Activated CD4-positive, alpha-beta memory T cell treated with anti-CD3 and anti-CD28 coated beads, Interleukin-2, amount 10 ng/mL, durations not matched to agents 7 days and 5 days (primary cell): ENCODE data around the gene POLR3G. TPM values are rescaled to one million over a fixed set of nuclear protein-coding genes. Genes with fewer than 3 reads are reported as not detected.

Experiments
- CTCF ChIA-PET: fragments of 350-600 bp; sonication (Branson Sonifier 250); formaldehyde crosslinking; loops from one replicate; lab custom pipeline; 2021; ENCODE audit warnings: antibody characterized with exemption, inconsistent platforms; lab: Charles Lee
- POLR2A ChIA-PET: fragments of 350-600 bp; sonication (Branson Sonifier 250); formaldehyde crosslinking; loops from one replicate; lab custom pipeline; 2021; ENCODE audit warnings: antibody characterized with exemption; lab: Charles Lee
- DNase-seq: peaks from one replicate; pipeline ENCODE4 v3.0.0-alpha.2; 2020
- H3K27ac Mint-ChIP-seq: one replicate; pipeline ENCODE4 v1.8.0; 2021; ENCODE audit warnings: mild to moderate bottlenecking, mixed read lengths
- H3K27me3 Mint-ChIP-seq: one replicate; pipeline ENCODE4 v1.8.0; 2021; ENCODE audit warnings: mixed read lengths
- H3K36me3 Mint-ChIP-seq: one replicate; pipeline ENCODE4 v1.8.0; 2021; ENCODE audit warnings: low read depth, mixed read lengths
- H3K4me1 Mint-ChIP-seq: one replicate; pipeline ENCODE4 v1.8.0; 2021; ENCODE audit warnings: mixed read lengths
- H3K4me3 Mint-ChIP-seq: one replicate; pipeline ENCODE4 v1.8.0; 2021; ENCODE audit warnings: mild to moderate bottlenecking, mixed read lengths
- H3K9me3 Mint-ChIP-seq: one replicate; pipeline ENCODE4 v1.8.0; 2021; ENCODE audit warnings: mixed read lengths
- total RNA-seq, 2 experiments: library from RNA; stranded (reverse); gene quantifications; one replicate each; pipeline ENCODE4 v1.2.3, GENCODE V29; 2021

Gene POLR3G, protein sequence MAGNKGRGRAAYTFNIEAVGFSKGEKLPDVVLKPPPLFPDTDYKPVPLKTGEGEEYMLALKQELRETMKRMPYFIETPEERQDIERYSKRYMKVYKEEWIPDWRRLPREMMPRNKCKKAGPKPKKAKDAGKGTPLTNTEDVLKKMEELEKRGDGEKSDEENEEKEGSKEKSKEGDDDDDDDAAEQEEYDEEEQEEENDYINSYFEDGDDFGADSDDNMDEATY
- 1 to 10 TPM; 2.8 to 4.2 TPM for total RNA-seq

DNA sequence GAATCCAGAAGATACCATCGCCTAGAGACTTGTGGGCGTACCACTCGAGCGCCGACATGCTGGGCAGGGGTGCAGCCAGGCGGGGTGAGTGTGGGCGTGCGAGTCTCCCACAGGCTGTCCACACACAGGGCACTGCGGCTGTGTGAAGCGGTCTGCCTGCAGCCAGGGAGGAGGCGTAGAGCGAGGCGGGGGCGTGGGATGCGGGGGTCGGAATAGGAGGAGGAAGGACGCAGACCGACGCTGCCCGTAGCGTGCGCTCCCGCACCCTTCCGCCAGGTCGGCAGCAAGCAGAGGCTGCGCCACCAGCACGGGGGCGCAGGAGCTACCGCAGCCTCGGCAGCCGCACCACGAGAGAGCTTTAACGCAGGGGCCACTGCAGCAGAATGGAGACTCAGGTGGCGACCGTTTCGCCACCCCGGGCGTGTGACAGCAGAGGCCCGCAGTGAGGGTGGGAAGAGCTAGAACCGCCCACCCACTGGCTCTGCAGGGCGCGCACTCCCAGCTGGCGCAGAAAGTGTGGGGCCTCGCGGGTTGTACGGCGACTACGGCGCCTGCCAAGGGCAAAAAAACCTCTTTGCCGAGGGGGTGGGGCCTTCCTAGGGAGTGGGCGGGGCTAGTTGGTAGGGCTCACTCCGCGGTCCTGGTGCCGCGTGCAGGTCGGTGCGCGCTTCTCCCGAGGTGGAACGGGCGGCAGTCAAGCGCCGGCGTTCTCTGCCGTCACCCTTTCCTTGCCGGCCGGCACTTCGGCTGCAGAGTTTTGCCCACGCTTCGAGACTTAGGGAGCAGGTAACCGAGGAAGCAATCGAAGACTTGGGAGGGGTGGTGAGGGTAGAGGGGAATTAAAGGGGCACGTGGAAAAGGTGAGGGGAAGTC is at the start of gene POLR3G, which contains the start of gene MBLAC2:
Gene POLR3G, plus strand, starts transcription at position 630 of the 873 bp plus-strand sequence. CDS start 10,704 bp downstream, outside the sequence.
Gene MBLAC2, minus strand, starts transcription at position 537 of the 873 bp plus-strand sequence. Its CDS starts 479 bp downstream, at position 58.
- ChIA-PET CTCF (interaction anchor here (0.9 to 3.0 kb wide), 9 partner anchors 9 to 64 kb away, joined by 3 to 16 read pairs (median 4); partner anchors contain the start of genes CETN3 and LYSMD3), POLR2A (interaction anchor here (0.8 to 4.5 kb wide), 8 partner anchors 9 to 909 kb away, joined by 3 to 55 read pairs (median 6); partner anchors contain the start of genes ARRDC3, CETN3 and LYSMD3)
- Mint-ChIP-seq H3K4me1 (peaks cover 27% of the 10 kb centered on the region), H3K9me3 (no peaks in the 10 kb centered on the region), H3K27ac (peak within 1 kb of the TSS; percentile 89), H3K36me3 (peaks cover 5% of the 10 kb centered on the region), H3K4me3 (peak within 1 kb of the TSS; percentile 89), H3K27me3 (no peaks in the 10 kb centered on the region)
- DNase-seq: peak; percentile 94

DNA sequence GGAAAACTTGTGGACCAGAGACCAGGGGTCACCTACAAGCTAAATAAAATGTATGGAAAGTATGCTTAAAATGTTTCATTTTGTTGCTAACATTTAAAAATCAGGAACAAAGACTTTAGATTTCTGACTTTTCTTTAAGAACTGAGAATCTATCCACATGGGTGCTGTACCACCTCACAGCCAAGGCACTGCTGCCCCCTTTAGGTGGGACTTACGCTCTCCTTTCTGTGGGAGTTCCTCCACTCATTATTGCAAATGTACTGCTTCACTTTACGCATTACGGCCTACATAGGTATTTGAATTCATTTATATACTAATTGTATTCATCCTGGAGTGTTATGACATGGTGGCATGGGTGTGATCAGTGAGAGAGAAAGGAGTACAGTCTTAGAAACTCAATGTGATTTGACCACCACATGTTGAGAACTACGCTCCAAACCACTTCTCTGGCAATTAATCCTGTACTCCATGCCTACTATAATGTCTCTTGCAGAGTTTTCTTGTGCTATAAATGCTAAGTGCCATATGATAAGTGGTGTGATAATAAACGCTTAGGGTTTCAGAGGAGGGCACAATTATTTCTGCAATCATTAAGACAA is 40.4 kb upstream of the POLR3G start:
- ChIA-PET POLR2A (no interaction called here), CTCF (interaction anchor here (0.6 kb wide), 1 partner anchor 418 kb away, joined by 3 read pairs; no protein-coding TSS in a partner anchor)
- H3K36me3 Mint-ChIP-seq: no peaks in the 10 kb centered on the region
- no peaks in the 10 kb centered on the region for H3K9me3 Mint-ChIP-seq
- H3K4me3 Mint-ChIP-seq: no peak overlapping the region
- DNase-seq: peak; percentile 37
- H3K27ac Mint-ChIP-seq: no peak overlapping the region
- peaks cover 12% of the 10 kb centered on the region for H3K27me3 Mint-ChIP-seq
- no peaks in the 10 kb centered on the region for H3K4me1 Mint-ChIP-seq

DNA sequence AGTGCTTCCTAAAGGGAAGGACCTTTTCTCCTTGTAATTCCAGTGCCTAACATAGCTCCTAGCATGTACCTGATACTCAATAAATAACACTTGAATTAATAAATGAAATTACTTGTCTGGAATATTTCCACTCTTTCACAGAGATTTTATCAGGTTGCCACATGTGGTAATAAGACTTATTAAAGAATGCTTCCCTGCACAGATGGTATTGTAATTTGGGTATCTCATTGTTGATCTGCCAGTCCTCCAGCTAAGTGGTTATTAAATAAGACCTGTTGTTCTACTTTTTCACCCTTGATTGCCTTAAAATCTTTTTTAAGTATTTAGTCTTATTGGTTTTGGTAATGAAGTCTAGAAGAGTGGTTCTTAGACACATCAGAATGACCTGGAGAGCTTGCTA is 37.0 kb upstream of the POLR3G start:
- H3K27ac Mint-ChIP-seq: no peak overlapping the region
- H3K36me3 Mint-ChIP-seq: no peaks in the 10 kb centered on the region
- peaks cover 9% of the 10 kb centered on the region for H3K4me1 Mint-ChIP-seq
- no peaks in the 10 kb centered on the region for H3K9me3 Mint-ChIP-seq
- H3K4me3 Mint-ChIP-seq: no peak overlapping the region
- DNase-seq: no peak
- ChIA-PET POLR2A (interaction anchor here (0.9 kb wide), 1 partner anchor 14 kb away, joined by 3 read pairs; no protein-coding TSS in a partner anchor), CTCF (interaction anchor here (0.6 to 5.8 kb wide), 6 partner anchors 14 to 346 kb away, joined by 3 to 54 read pairs (median 10); partner anchors contain the start of genes LYSMD3, MBLAC2 and POLR3G)
- peaks cover 1% of the 10 kb centered on the region for H3K27me3 Mint-ChIP-seq

DNA sequence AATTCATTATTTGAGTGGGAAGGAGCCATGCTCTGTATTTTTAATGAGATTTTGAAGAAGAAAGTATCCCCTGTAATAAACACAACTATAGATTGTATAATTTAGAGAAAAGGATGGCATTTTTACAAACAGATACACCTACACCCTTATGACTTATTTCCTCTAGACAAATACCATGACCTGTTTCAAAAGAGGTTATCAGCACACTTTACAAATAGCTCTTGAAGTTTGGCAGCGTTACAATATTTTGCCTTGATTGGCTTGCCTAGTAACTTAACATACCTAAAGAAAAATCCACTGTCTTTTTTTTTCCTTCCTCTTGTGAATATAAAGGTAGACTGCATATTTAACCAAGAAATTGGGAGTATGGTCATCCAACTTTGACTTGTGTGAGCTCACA is 36.6 kb upstream of the POLR3G start:
- POLR2A ChIA-PET: interaction anchor here (0.9 to 4.6 kb wide), 2 partner anchors 13 to 28 kb away, joined by 3 to 21 read pairs; partner anchors contain the start of gene CETN3
- Mint-ChIP-seq H3K9me3 (no peaks in the 10 kb centered on the region), H3K27ac (no peak overlapping the region), H3K4me1 (peaks cover 9% of the 10 kb centered on the region), H3K4me3 (no peak overlapping the region), H3K36me3 (no peaks in the 10 kb centered on the region), H3K27me3 (peaks cover 1% of the 10 kb centered on the region)
- DNase-seq: no peak
- CTCF ChIA-PET: interaction anchor here (0.6 to 5.8 kb wide), 7 partner anchors 11 to 346 kb away, joined by 3 to 54 read pairs (median 8); partner anchors contain the start of genes LYSMD3, MBLAC2 and POLR3G

DNA sequence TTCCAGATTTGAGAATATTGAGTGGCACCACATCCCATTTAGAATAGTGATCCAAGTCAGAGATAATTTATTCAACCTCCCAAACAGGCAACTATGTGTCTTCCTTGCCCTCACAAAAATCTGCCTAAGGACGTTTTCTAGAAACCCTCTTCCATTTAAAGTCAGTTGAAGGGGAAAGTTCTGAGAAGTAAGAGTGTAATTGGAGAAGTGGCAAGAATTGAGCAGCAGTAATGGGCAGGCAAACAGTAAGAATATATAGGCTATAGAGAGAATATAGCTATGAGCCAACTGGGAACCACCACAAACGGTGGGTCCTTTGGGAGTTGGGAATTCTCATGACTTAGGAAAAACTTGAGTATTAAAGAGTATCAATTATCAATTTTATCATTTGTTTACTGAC is 34.0 kb upstream of the POLR3G start:
- Mint-ChIP-seq H3K27me3 (peaks cover 1% of the 10 kb centered on the region), H3K4me1 (peaks cover 9% of the 10 kb centered on the region), H3K36me3 (no peaks in the 10 kb centered on the region), H3K4me3 (no peak overlapping the region), H3K27ac (no peak overlapping the region), H3K9me3 (no peaks in the 10 kb centered on the region)
- ChIA-PET POLR2A (interaction anchor here (4.6 kb wide), 1 partner anchor 31 kb away, joined by 21 read pairs; the partner anchor contains the start of gene CETN3), CTCF (interaction anchor here (1.2 to 5.8 kb wide), 3 partner anchors 32 to 343 kb away, joined by 3 to 54 read pairs (median 25); partner anchors contain the start of gene LYSMD3)
- DNase-seq: no peak

DNA sequence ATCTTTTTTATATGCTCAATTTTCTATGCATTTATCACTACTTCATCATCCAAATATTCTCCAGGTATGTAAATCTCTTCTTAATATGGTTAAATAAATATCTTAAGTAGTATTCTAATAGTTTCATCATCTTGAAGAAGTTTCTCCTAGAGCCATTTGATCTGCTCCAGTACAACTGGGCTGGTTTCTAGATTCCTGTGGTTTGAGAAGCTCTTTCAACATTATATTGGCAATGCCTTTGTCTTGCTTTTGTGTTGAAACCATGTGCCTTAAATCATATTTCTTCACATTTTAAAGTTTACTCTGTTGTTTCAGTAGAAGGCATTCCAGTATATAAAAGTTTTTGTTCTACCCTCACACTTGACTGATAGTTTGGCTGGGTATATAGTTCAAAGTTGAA is 27.7 kb upstream of the POLR3G start:
- no peak overlapping the region for H3K27ac Mint-ChIP-seq
- DNase-seq: no peak
- no peak overlapping the region for H3K4me3 Mint-ChIP-seq
- no peaks in the 10 kb centered on the region for H3K27me3 Mint-ChIP-seq
- POLR2A ChIA-PET: no interaction called here
- H3K36me3 Mint-ChIP-seq: no peaks in the 10 kb centered on the region
- H3K9me3 Mint-ChIP-seq: no peaks in the 10 kb centered on the region
- no peaks in the 10 kb centered on the region for H3K4me1 Mint-ChIP-seq
- CTCF ChIA-PET: no interaction called here

DNA sequence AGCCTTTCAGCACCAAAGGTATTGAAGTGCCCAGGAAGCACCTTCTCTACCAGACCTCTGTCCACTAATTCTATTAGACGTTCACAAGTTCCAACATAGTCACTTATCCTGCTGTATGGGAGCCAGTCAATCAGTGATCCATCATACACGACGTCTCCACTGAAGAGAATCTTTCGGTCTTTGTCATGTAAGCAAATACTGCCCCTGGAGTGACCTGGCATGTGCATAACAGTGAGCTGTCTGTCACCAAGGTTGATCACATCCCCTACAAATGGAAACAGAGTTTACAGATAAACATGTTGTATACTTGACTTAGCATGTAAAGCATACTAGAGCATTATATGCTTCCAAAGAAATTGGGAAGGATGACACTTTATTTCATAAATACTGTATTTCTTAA is 13.4 kb upstream of the POLR3G start:
- no peak for DNase-seq
- H3K27ac Mint-ChIP-seq: no peak overlapping the region
- ChIA-PET CTCF (interaction anchor here (1.0 to 1.6 kb wide), 4 partner anchors 10 to 142 kb away, joined by 3 to 7 read pairs (median 4); partner anchors contain the start of genes MBLAC2 and POLR3G), POLR2A (interaction anchor here (0.8 to 1.9 kb wide), 2 partner anchors 12 to 13 kb away, joined by 3 to 6 read pairs; partner anchors contain the start of genes MBLAC2 and POLR3G)
- peaks cover 2% of the 10 kb centered on the region for H3K36me3 Mint-ChIP-seq
- no peak overlapping the region for H3K4me3 Mint-ChIP-seq
- H3K27me3 Mint-ChIP-seq: no peaks in the 10 kb centered on the region
- no peaks in the 10 kb centered on the region for H3K4me1 Mint-ChIP-seq
- H3K9me3 Mint-ChIP-seq: no peaks in the 10 kb centered on the region

DNA sequence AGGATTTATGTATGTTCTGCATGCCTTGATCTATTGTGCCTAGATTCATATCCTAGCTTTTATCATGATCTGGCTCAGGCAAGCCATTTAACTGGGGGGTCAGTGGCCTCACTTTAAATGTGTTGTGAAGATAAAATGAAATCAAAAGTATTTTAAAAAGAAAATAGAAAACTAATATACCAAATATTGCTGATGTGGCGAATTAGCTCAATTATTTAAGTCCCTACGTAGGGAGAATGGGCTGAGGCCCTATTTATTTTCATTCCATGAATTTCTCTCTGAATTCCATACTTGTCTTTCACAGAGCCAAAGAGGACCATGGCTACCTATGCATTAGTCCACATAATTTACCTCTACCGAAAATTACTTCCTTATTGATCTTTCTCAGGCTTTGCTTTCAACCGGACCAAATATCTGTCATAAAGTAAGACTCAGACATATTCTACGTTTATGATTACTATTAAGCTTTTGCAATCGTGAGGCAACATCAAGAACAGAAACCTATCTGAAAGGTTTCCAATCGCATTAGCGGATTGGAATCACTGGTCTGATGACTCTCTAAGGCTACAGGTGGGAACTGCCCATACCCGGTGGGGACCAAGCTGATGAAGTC is 1.8 kb upstream of the POLR3G start:
- Mint-ChIP-seq H3K27ac (peak overlapping the region; percentile 89), H3K36me3 (peaks cover 15% of the 10 kb centered on the region), H3K9me3 (no peaks in the 10 kb centered on the region), H3K4me3 (peak overlapping the region; percentile 89), H3K27me3 (no peaks in the 10 kb centered on the region), H3K4me1 (peaks cover 27% of the 10 kb centered on the region)
- POLR2A ChIA-PET: interaction anchor here (1.1 to 4.5 kb wide), 3 partner anchors 12 to 63 kb away, joined by 3 to 55 read pairs (median 7); partner anchors contain the start of genes CETN3 and LYSMD3
- DNase-seq: no peak
- CTCF ChIA-PET: interaction anchor here (0.9 to 1.2 kb wide), 3 partner anchors 32 to 63 kb away, joined by 3 to 5 read pairs (median 4); partner anchors contain the start of genes CETN3 and LYSMD3

DNA sequence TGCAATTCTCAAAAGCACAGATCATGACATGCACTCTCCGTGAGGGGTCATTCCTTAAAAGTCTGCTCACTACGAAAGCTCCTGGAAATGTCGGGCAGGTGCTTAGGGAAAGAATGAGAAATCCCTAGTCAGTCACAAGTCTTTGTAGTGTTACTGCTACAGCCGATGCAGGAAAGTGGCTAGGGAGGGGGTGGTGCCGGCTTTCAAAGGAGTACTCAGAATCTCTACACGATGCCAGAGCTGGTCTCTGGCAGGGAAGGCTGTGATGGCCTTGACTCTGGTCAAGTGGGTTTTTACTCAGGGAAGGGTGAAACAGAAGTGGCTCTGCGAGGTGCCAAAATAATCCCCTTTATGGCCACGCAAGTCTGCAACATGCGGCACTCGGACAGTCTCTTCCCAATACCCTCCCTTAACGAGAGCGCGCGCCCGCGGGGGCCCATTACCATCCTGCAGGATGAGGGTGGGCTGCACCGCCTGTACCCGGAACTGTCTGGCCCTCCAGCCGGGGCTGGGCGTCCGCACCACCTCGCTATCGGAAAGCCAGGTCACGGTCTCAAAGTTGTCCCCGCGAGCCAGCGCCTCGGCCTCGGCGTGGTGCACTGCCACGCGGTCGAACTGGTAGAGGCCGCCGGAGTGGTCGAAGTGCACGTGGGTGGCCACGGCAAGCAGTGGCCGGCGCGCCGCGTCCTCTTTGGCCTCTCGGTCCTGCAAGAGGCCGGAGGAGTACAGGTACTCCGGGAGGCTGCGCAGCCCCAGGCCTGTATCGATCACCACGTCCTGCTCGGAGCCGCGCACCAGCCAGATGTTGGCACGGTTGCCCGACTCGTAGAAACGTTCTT is 1.0 kb upstream of the POLR3G start:
- no peaks in the 10 kb centered on the region for H3K9me3 Mint-ChIP-seq
- peaks cover 27% of the 10 kb centered on the region for H3K4me1 Mint-ChIP-seq
- ChIA-PET CTCF (interaction anchor here (0.9 to 3.0 kb wide), 10 partner anchors 8 to 64 kb away, joined by 3 to 16 read pairs (median 4); partner anchors contain the start of genes CETN3 and LYSMD3), POLR2A (interaction anchor here (1.1 to 4.5 kb wide), 8 partner anchors 12 to 910 kb away, joined by 3 to 55 read pairs (median 6); partner anchors contain the start of genes ARRDC3, CETN3 and LYSMD3)
- peak overlapping the region; percentile 89 for H3K27ac Mint-ChIP-seq
- H3K4me3 Mint-ChIP-seq: peak overlapping the region; percentile 89
- no peaks in the 10 kb centered on the region for H3K27me3 Mint-ChIP-seq
- peak; percentile 31 for DNase-seq
- H3K36me3 Mint-ChIP-seq: peaks cover 7% of the 10 kb centered on the region

DNA sequence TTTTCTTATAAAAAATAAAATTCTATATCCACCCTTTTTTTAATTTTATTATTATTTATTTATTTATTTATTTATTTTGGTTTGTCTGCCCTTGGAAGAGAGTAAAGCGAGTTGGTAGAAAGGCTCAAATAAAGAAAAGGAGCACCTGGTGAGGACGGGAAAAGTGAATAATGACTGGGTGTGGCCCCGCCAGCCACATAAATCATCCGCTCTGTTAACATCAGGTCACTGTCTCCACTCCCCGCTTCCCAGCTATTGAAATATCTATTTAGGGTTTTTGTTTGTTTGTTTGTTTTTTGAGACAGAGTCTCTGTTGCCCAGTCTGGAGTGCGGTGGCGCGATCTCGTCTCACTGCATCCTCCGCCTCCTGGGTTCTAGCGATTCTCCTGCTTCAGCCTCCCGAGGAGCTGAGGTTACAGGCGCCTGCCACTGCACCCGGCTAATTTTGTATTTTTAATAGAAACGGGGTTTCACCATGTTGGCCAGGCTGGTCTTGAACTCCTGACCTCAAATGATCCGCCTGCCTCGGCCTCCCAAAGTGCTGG is 844 bp downstream of the POLR3G start:
- Mint-ChIP-seq H3K9me3 (no peaks in the 10 kb centered on the region), H3K4me3 (peak overlapping the region; percentile 89), H3K27ac (no peak overlapping the region), H3K36me3 (no peaks in the 10 kb centered on the region), H3K4me1 (peaks cover 30% of the 10 kb centered on the region), H3K27me3 (no peaks in the 10 kb centered on the region)
- no peak for DNase-seq
- ChIA-PET POLR2A (interaction anchor here (1.2 to 4.5 kb wide), 5 partner anchors 46 to 905 kb away, joined by 3 to 55 read pairs (median 5); partner anchors contain the start of genes CETN3 and LYSMD3), CTCF (interaction anchor here (1.2 to 3.0 kb wide), 5 partner anchors 16 to 66 kb away, joined by 3 to 16 read pairs (median 10); partner anchors contain the start of genes CETN3 and LYSMD3)
